DOHH2 (cell line): ENCODE data around the gene SIGLEC12.
"Not testable (repeated sequence)": the region's sequence is repeated elsewhere in the genome, so short reads cannot be mapped to it uniquely, and the experiment has no call there.

Source experiments
- H3F3A ChIP-seq: fragments of 200-600 bp; sonication (generic), shearing (Covaris generic); 2 replicates; pipeline ENCODE4 v1.6.0; 2016; ENCODE audit warnings: antibody characterized with exemption, mild to moderate bottlenecking; ENCODE audit not compliant: control insufficient read depth, insufficient read depth
- H3K27ac ChIP-seq: fragments of 200-600 bp; sonication (generic); 2 replicates; pipeline ENCODE4 v1.5.1; 2014; ENCODE audit warnings: low read depth, mild to moderate bottlenecking, low read length, moderate library complexity
- H3K27me3 ChIP-seq: fragments of 200-600 bp; sonication (generic); 2 replicates; pipeline ENCODE4 v1.6.1; 2014; ENCODE audit warnings: mild to moderate bottlenecking, low read length, mixed read lengths; ENCODE audit not compliant: control insufficient read depth
- H3K36me3 ChIP-seq: fragments of 200-600 bp; sonication (generic); 2 replicates; pipeline ENCODE4 v1.6.1; 2014; ENCODE audit warnings: mild to moderate bottlenecking, low read length, moderate library complexity, mixed read lengths; ENCODE audit not compliant: control insufficient read depth
- H3K4me1 ChIP-seq: fragments of 200-600 bp; sonication (generic); 2 replicates; pipeline ENCODE4 v1.6.1; 2014; ENCODE audit warnings: mild to moderate bottlenecking, low read length, mixed read lengths; ENCODE audit not compliant: control insufficient read depth
- H3K4me2 ChIP-seq: fragments of 200-600 bp; sonication (generic); 2 replicates; pipeline ENCODE4 v1.6.0; 2014; ENCODE audit warnings: mild to moderate bottlenecking, low read length, moderate library complexity
- H3K4me3 ChIP-seq: fragments of 200-600 bp; sonication (generic); 2 replicates; pipeline ENCODE4 v1.5.1; 2014; ENCODE audit warnings: mild to moderate bottlenecking, low read length, mixed read lengths
- H3K79me2 ChIP-seq: fragments of 200-600 bp; sonication (generic); 2 replicates; pipeline ENCODE4 v1.6.1; 2014; ENCODE audit warnings: mild to moderate bottlenecking, low read length, mixed read lengths; ENCODE audit not compliant: control insufficient read depth
- H3K9me2 ChIP-seq: fragments of 200-600 bp; sonication (generic); replicated peaks from 2 replicates; pipeline ENCODE4 v1.6.1; 2014; ENCODE audit warnings: mild to moderate bottlenecking, low read length, mixed read lengths; ENCODE audit not compliant: control insufficient read depth
- H3K9me3 ChIP-seq: fragments of 200-600 bp; sonication (generic); 2 replicates; pipeline ENCODE4 v1.6.1; 2014; ENCODE audit warnings: antibody characterized with exemption, low read length, mixed read lengths; ENCODE audit not compliant: control insufficient read depth, insufficient read depth
- H4K20me1 ChIP-seq: fragments of 200-600 bp; sonication (generic); 2 replicates; pipeline ENCODE4 v1.6.0; 2014; ENCODE audit warnings: low read depth, mild to moderate bottlenecking, antibody characterized with exemption, low read length, moderate library complexity; ENCODE audit not compliant: control insufficient read depth, insufficient read depth
- EZH2phosphoT487 ChIP-seq: fragments of 200-600 bp; sonication (generic); IDR thresholded peaks from 2 replicates; pipeline ENCODE4 v1.6.1; 2017; ENCODE audit warnings: borderline replicate concordance, mild to moderate bottlenecking, antibody characterized with exemption, low read length, moderate library complexity, mixed read lengths
- TF ChIP-seq, protein P1 (sequence below): fragments of 200-600 bp; sonication (generic); IDR thresholded peaks from one replicate; pipeline ENCODE4 v1.5.1; 2014; ENCODE audit warnings: antibody characterized with exemption, mild to moderate bottlenecking, low read depth, low read length; ENCODE audit not compliant: poor library complexity, severe bottlenecking

Gene SIGLEC12

DNA sequence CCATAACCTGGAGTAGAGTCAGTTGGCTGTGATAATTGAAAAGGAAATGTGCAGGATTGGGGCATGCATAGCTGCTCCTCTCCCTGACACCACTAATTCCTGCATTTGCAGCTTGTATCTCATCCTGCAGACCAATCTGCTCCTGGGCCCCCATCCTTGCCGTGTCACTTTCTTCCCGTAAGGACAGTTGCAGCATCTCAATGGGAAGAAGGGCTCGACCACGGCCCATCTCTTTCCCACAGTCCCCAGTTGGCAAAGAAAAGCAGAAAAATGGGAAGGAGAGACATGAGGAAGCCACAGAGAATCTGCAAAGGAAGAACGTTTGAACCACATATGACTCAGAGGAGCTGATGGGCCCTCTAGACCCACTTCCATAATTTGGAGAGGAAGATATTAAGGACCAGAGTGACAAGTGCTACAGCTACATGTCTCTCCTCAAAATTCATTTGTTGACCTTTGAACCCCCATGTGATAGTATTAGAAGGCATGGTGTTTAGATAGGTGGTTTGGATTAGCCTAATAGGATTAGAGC is 1.8 kb upstream of the SIGLEC12 start:
- no peaks in the 10 kb centered on the region for H3K4me1 ChIP-seq
- no peak for TF ChIP-seq EZH2phosphoT487
- TF ChIP-seq, protein P1, sequence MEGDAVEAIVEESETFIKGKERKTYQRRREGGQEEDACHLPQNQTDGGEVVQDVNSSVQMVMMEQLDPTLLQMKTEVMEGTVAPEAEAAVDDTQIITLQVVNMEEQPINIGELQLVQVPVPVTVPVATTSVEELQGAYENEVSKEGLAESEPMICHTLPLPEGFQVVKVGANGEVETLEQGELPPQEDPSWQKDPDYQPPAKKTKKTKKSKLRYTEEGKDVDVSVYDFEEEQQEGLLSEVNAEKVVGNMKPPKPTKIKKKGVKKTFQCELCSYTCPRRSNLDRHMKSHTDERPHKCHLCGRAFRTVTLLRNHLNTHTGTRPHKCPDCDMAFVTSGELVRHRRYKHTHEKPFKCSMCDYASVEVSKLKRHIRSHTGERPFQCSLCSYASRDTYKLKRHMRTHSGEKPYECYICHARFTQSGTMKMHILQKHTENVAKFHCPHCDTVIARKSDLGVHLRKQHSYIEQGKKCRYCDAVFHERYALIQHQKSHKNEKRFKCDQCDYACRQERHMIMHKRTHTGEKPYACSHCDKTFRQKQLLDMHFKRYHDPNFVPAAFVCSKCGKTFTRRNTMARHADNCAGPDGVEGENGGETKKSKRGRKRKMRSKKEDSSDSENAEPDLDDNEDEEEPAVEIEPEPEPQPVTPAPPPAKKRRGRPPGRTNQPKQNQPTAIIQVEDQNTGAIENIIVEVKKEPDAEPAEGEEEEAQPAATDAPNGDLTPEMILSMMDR, result no peak

DNA sequence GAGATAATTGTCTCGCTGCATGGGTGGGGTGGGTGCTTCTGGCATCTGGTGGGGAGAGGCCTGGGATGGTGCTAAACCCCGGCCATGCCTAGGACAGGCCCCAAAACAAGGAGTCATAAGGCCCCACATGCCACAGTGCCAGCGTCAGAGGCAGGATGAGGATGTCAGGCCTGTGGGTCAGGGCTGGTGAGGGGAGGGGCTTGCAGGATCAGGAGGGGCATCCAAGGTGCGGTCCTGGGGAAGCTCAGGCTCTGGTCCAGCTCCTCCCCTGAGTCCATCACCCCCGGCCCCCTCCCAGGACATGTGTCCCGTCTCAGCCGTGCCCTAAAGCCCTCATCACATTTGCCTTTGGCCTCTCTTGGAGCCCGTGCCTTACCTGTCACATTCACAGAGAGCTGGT is 669 bp downstream of the SIGLEC12 start:
- not testable (repeated sequence) for H3K4me2 ChIP-seq, H3K27me3 ChIP-seq, H3K36me3 ChIP-seq

More for the DNA sequence above, 1.8 kb upstream of the SIGLEC12 start:
- Histone ChIP-seq H3K36me3 (no peaks in the 10 kb centered on the region), H3K9me2 (no peaks in the 10 kb centered on the region), H3K9me3 (no peaks in the 10 kb centered on the region), H4K20me1 (no peaks in the 10 kb centered on the region), H3K27ac (no peak overlapping the region), H3K4me3 (no peak overlapping the region), H3K4me2 (no peak overlapping the region), H3K79me2 (no peaks in the 10 kb centered on the region), H3K27me3 (no peaks in the 10 kb centered on the region), H3F3A (no peaks in the 10 kb centered on the region)

DNA sequence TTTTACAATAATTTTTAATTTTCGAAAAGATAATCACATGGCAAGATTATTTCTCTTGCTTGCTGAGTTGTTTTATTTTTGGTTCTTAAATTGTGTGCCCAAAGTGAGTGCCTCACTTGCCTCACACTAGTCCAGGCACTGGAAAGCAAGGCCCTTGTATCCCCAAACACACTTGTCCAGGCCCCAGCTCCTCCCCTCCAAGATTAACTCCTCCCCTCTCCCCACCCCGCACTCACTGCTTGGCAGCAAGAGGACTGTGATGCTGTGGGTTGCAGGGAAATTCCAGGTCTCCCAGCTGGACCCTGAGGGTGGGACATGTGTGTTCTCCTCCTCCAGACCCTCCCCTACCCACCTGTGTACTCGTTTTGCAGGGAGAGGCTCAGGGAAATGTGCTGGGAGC is 3.9 kb downstream of the SIGLEC12 start:
- no peaks in the 10 kb centered on the region for H3F3A ChIP-seq
- no peak overlapping the region for H3K4me2 ChIP-seq
- no peaks in the 10 kb centered on the region for H3K79me2 ChIP-seq
- H3K4me3 ChIP-seq, result no peak overlapping the region
- no peak overlapping the region for H3K27ac ChIP-seq
- no peaks in the 10 kb centered on the region for H3K9me2 ChIP-seq
- no peaks in the 10 kb centered on the region for H3K27me3 ChIP-seq
- H3K36me3 ChIP-seq, result no peaks in the 10 kb centered on the region
- no peaks in the 10 kb centered on the region for H3K4me1 ChIP-seq
- H4K20me1 ChIP-seq, result no peaks in the 10 kb centered on the region
- TF ChIP-seq, protein P1, result no peak
- no peak for TF ChIP-seq EZH2phosphoT487
- no peaks in the 10 kb centered on the region for H3K9me3 ChIP-seq

More for the DNA sequence above, 669 bp downstream of the SIGLEC12 start:
- H3K4me3 ChIP-seq, H3K9me3 ChIP-seq, H3K79me2 ChIP-seq, H4K20me1 ChIP-seq, H3F3A ChIP-seq, H3K4me1 ChIP-seq, H3K27ac ChIP-seq, H3K9me2 ChIP-seq: not testable (repeated sequence)

GRCh38 chr19:51493776-51494175 is 7.8 kb downstream of the SIGLEC12 start:
- Histone ChIP-seq H3K9me3 (no peaks in the 10 kb centered on the region), H3K79me2 (no peaks in the 10 kb centered on the region), H3K27ac (no peak overlapping the region), H3K4me3 (no peak overlapping the region), H3F3A (no peaks in the 10 kb centered on the region), H3K27me3 (no peaks in the 10 kb centered on the region), H3K4me2 (no peak overlapping the region), H4K20me1 (no peaks in the 10 kb centered on the region), H3K36me3 (no peaks in the 10 kb centered on the region), H3K9me2 (no peaks in the 10 kb centered on the region), H3K4me1 (no peaks in the 10 kb centered on the region)
- TF ChIP-seq, protein P1, result no peak
- no peak for TF ChIP-seq EZH2phosphoT487
